ENCODE results near the gene CX3CL1. TPM values are rescaled to one million over a fixed set of nuclear protein-coding genes. Genes with fewer than 3 reads are reported as not detected.

The CX3CL1 gene
- total RNA-seq, 4 donors from 2014 or later: 5.8 to 31.9 (median 18.3) TPM

GRCh38 chr16:57409065-57409464 is 36.8 kb downstream of the CX3CL1 start:
- whole genome bisulfite sequencing, 2 donors: 56 to 60% methylated on average over 5 of the region's 5 CpGs
- DNase-seq (ENCODE audit: low spot score in 2 of 2): no peak
- TF ChIP-seq CTCF (IDR thresholded peaks at IDR 0.05) (no peak), POLR2A (IDR thresholded peaks at IDR 0.05) (no peak)
- no peak overlapping the region for H3K4me3 ChIP-seq (ENCODE audit: low read depth, poor library complexity, severe bottlenecking)
- intact Hi-C loops (cut with DNase I; ENCODE audit: low total_unique reads): no loop called here

DNA sequence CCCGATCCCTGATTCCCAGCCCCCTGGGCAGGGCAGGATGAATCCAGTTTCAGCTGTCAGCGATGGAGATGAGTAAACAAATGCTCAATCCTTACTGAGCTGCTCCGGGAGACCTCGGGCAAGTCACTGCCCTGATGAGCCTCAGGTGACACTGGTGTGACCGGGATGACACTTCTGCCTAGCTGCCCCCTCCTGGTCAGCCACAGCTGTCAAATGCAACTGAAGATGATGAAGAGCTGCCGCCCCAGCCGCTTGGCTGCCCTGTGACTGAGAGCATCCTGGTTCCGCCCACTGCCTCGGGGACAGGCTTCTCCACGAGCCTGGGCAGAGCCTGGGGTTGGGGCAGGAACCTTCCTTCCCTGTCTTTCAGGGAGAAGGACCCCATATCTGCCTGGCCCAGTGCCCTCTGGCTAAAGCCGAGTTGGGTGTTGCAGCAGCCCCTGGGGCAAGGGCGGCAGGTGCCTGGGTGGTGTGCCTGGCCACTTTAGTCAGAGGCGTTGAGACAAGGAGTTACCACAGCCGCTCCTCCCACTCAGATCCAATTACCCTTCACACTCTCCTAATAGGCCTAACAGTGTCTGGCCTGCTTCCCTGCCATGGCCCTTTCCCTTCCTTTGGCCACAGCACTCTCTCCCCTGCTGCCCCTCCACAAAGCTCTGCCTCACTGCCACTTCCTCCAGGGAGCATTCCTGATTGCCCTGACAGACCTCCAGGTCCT is 37.7 kb downstream of the CX3CL1 start:
- 33 to 43% methylated on average over 14 of the region's 14 CpGs for WGBS, 2 donors
- no peak for DNase-seq (ENCODE audit: low spot score in 2 of 2)
- H3K4me3 ChIP-seq (ENCODE audit: low read depth, poor library complexity, severe bottlenecking): no peak overlapping the region
- intact Hi-C loops (cut with DNase I; ENCODE audit: low total_unique reads): no loop called here
- no peak for TF ChIP-seq POLR2A (IDR thresholded peaks at IDR 0.05)
- no peak for TF ChIP-seq CTCF (IDR thresholded peaks at IDR 0.05)

DNA sequence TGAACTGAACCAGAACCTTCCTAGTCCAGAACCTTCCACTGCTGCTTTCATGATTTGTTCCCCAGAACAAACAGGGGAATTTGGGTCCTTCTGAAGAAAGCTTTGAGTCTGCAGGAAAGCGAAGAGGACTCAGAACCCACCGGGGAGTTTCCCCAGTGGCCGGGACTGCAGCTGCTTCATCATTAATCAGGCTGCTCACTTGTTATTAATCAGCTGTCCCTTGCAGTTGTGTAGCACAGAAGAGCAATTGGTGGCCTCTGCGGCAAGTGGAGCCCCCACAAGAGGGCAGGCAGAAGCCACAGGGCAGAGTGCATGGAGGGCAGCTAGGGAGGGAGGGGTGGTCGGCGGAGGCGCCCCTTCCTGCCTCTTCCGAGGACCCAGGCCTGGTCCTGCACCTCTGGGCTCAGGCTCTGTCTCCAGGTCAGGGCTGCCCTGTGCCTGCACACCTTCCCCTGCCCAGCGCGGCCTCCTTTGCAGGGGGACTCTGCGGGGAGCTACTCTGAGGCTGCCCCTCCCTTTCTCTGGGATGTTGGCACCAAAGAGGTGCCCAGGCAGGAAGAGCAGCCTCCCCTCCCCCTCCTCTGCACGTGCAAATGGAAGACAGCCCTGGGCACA is 39.2 kb downstream of the CX3CL1 start:
- no peak overlapping the region for H3K4me3 ChIP-seq (ENCODE audit: low read depth, poor library complexity, severe bottlenecking)
- WGBS, 2 donors: 61 to 64% methylated on average over 11 of the region's 12 CpGs
- intact Hi-C loops (cut with DNase I; ENCODE audit: low total_unique reads): no loop called here
- DNase-seq (ENCODE audit: low spot score in 2 of 2): no peak
- TF ChIP-seq CTCF (IDR thresholded peaks at IDR 0.05) (no peak), POLR2A (IDR thresholded peaks at IDR 0.05) (no peak)

DNA sequence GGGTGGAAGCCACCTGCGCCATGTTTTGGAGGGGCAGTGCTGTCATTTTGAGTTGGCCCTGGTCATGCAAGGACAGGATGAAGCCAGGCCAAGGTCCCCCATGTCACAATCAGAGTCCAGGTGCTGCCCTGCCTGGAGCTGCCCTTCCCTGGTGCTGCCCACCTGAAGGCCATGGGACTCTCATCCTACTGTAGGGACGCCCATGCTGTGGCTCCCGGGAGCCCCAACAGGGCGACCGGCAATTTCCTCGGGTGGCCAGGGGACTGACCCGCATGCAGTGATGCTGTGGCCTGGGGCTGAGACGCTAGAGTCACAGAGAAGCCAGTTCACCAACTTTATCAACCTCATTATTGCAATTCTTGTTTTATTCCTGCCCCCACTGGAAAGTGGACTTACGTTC is 40.3 kb downstream of the CX3CL1 start:
- no peak overlapping the region for H3K4me3 ChIP-seq (ENCODE audit: low read depth, poor library complexity, severe bottlenecking)
- 91 to 92% methylated on average over 9 of the region's 9 CpGs for WGBS, 2 donors
- no peak for TF ChIP-seq CTCF (IDR thresholded peaks at IDR 0.05)
- TF ChIP-seq POLR2A (IDR thresholded peaks at IDR 0.05): no peak
- intact Hi-C loops (cut with DNase I; ENCODE audit: low total_unique reads): no loop called here
- no peak for DNase-seq (ENCODE audit: low spot score in 2 of 2)

DNA sequence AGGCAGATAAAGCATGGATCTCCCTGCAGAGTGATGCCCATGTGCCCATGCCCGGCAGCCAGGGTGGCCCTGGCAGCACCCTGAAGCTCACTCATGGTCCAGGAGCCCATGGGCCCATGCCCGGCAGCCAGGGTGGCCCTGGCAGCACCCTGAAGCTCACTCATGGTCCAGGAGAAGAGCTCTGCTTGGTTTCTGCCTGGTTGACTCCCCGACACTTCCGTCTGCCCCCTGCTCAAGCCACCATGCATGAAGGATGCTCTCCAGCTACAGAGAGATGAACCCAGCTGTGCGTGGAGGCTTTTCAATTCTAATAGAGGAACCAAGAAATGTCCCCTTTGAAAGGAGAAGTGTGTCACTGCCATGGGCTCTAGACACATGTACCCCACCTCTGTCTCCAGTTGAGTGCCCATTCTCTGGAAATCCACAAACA is 41.0 kb downstream of the CX3CL1 start:
- H3K4me3 ChIP-seq (ENCODE audit: low read depth, poor library complexity, severe bottlenecking): no peak overlapping the region
- DNase-seq (ENCODE audit: low spot score in 2 of 2): no peak
- TF ChIP-seq POLR2A (IDR thresholded peaks at IDR 0.05) (no peak), CTCF (IDR thresholded peaks at IDR 0.05) (no peak)
- 87 to 94% methylated on average over 4 to 5 of the region's 5 CpGs for WGBS, 2 donors
- intact Hi-C loops (cut with DNase I; ENCODE audit: low total_unique reads): no loop called here

Data from lower leg skin (tissue), 4 donors.